ENCODE results near the gene NMT2.

The NMT2 gene

GRCh38 chr10:15175587-15175986 is 7.1 kb upstream of the NMT2 start:
- TF ChIP-seq, protein P1, sequence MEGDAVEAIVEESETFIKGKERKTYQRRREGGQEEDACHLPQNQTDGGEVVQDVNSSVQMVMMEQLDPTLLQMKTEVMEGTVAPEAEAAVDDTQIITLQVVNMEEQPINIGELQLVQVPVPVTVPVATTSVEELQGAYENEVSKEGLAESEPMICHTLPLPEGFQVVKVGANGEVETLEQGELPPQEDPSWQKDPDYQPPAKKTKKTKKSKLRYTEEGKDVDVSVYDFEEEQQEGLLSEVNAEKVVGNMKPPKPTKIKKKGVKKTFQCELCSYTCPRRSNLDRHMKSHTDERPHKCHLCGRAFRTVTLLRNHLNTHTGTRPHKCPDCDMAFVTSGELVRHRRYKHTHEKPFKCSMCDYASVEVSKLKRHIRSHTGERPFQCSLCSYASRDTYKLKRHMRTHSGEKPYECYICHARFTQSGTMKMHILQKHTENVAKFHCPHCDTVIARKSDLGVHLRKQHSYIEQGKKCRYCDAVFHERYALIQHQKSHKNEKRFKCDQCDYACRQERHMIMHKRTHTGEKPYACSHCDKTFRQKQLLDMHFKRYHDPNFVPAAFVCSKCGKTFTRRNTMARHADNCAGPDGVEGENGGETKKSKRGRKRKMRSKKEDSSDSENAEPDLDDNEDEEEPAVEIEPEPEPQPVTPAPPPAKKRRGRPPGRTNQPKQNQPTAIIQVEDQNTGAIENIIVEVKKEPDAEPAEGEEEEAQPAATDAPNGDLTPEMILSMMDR (IDR thresholded peaks at IDR 0.05): no peak

- TF ChIP-seq, protein P1 (IDR thresholded peaks at IDR 0.05): no peak
Measured at GRCh38 chr10:15172306-15172840, 3.9 kb upstream of the NMT2 start.

DNA sequence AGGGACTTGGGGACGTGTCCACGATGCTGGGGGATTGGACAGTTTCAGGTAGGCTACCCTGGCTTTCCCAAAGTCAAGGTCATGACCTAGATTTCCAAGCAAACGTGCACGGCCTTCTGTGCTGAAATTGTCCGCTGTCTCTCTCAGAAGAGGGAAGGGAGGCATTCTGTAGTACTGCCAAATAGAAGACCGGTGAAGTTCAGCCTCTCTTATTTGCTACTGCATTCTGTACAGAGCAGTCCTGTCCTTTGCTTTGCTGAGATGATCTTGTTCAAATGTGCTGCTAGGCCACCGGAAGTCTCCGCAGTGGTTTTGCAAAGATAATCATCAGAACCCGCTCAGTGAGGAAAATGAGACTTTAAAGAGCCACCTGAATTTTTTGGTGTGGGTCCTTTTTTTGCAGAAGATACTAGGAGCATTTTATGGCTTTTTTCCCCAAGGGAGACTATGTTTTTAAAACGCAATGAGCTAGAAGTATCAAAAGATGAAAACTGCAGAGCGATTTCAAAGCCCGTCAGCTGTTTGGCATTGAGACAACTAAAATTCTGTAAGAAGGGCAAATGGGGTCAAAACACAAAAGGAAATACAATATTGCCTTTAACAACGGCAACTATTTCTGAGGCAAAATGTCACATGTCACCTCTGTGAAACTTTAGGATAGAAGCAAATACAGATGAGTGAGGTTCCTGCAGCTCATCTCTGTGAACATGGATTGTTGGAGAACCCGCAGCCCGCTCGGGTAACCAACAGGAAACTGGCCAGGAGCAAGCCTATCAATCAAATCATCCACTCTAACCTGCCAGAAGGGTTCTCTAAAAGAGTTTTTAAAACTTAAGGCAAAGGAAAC is 1.3 kb upstream of the NMT2 start:
- TF ChIP-seq, protein P1 (IDR thresholded peaks at IDR 0.05): no peak

GRCh38 chr10:15168786-15169554 is 477 bp upstream of the NMT2 start:
- TF ChIP-seq, protein P1 (IDR thresholded peaks at IDR 0.05): no peak

DNA sequence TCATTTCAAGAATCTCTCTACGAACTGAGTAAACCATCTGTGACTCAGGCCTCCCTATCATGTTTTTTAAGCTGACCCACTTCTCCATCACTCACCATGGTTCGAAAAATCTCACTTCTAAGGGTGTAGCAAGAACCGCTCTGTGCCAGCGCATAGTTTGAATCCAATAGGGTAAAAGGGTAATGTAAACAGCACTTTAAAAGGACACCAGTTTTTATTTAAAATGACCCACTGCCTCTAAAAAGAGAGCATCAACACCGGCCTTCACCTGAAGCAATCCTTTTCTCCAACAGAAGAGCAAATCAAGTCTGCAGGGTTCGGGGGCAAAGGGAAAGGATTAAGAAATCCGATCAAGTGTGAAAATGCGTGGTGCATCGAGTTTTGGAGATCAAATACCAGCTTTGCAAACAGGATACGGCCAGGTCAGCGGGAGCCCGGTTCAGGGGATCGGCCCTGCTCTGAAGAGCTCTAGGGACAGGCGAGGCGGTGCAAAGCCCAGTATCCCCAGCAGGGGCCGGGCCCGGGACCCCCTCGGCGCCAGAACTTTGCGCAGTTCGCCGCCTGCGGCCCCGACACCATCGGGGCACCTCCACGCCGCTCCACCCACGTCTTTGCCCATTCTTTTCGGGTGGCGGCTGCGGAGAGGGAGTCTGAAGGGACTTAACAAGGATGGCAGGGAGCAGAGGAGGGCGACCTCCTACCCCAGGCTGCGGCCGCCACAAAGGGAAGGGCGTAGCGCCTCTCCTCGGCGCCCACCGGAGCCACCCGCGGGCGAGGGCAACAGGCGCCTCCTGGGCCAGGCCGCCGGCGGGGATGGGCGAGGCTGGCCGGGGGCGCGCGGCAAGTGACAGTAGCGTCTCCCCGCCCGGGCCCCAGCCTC is 842 bp downstream of the NMT2 start:
- TF ChIP-seq, protein P1 (IDR thresholded peaks at IDR 0.05): peak; percentile 19

- TF ChIP-seq, protein P1 (IDR thresholded peaks at IDR 0.05): no peak
Measured at GRCh38 chr10:15166325-15166724, 2.2 kb downstream of the NMT2 start.

Data from LNCAP (cell line).